GM18519 (cell line): ENCODE measurements around the gene ZFAND6.
"Not testable (repeated sequence)": the region's sequence is repeated elsewhere in the genome, so short reads cannot be mapped to it uniquely, and the experiment has no call there.

Source experiments
- ATAC-seq: cut with Tn5 transposase; IDR thresholded peaks from one replicate; pipeline ENCODE4 v1.9.1; 2021; ENCODE audit warnings: mild to moderate bottlenecking, moderate library complexity; ENCODE audit not compliant: unreplicated experiment, low FRiP score

Gene ZFAND6

GRCh38 chr15:80045219-80045618, 14.3 kb upstream of the ZFAND6 start:
- not testable (repeated sequence) for ATAC-seq

GRCh38 chr15:80049046-80049445, 10.4 kb upstream of the ZFAND6 start:
- no peak for ATAC-seq

- no peak for ATAC-seq
Measured at GRCh38 chr15:80052597-80053304, 6.7 kb upstream of the ZFAND6 start.

GRCh38 chr15:80055933-80056332, 3.5 kb upstream of the ZFAND6 start:
- no peak for ATAC-seq

GRCh38 chr15:80058044-80058443, 1.4 kb upstream of the ZFAND6 start:
- no peak for ATAC-seq

- peak; percentile 28 for ATAC-seq
Measured at GRCh38 chr15:80059786-80060355, 395 bp downstream of the ZFAND6 start.

GRCh38 chr15:80060356-80061006, 1.0 kb downstream of the ZFAND6 start:
- no peak for ATAC-seq

GRCh38 chr15:80061582-80061981, 2.1 kb downstream of the ZFAND6 start:
- no peak for ATAC-seq

- ATAC-seq, result no peak
Measured at GRCh38 chr15:80066912-80067311, 7.4 kb downstream of the ZFAND6 start.

- no peak for ATAC-seq
Measured at GRCh38 chr15:80068578-80068977, 9.1 kb downstream of the ZFAND6 start.

GRCh38 chr15:80070840-80071239, 11.4 kb downstream of the ZFAND6 start:
- no peak for ATAC-seq

GRCh38 chr15:80071652-80072051, 12.2 kb downstream of the ZFAND6 start:
- ATAC-seq, result no peak

GRCh38 chr15:80072285-80072994, 13.0 kb downstream of the ZFAND6 start:
- peak; percentile 49 for ATAC-seq

- ATAC-seq, result no peak
Measured at GRCh38 chr15:80073197-80073596, 13.7 kb downstream of the ZFAND6 start.

GRCh38 chr15:80076321-80077318, 17.1 kb downstream of the ZFAND6 start:
- no peak for ATAC-seq

- no peak for ATAC-seq
Measured at GRCh38 chr15:80081390-80081789, 21.9 kb downstream of the ZFAND6 start.

- no peak for ATAC-seq
Measured at GRCh38 chr15:80087104-80087503, 27.6 kb downstream of the ZFAND6 start.

- ATAC-seq, result no peak
Measured at GRCh38 chr15:80090041-80090440, 30.6 kb downstream of the ZFAND6 start.

GRCh38 chr15:80090879-80091503, 31.5 kb downstream of the ZFAND6 start:
- ATAC-seq, result no peak
